HUDEP-2 (cell line): ENCODE data around the gene HNRNPA3.
"Not testable (repeated sequence)": the region's sequence is repeated elsewhere in the genome, so short reads cannot be mapped to it uniquely, and the experiment has no call there.

Experiments
- DNase-seq, 76 experiments: peaks; one replicate each; lab custom pipeline; 2025; ENCODE audit not compliant: unreplicated experiment in 76 of 76; lab: John Stamatoyannopoulos, UW

Gene HNRNPA3

DNA sequence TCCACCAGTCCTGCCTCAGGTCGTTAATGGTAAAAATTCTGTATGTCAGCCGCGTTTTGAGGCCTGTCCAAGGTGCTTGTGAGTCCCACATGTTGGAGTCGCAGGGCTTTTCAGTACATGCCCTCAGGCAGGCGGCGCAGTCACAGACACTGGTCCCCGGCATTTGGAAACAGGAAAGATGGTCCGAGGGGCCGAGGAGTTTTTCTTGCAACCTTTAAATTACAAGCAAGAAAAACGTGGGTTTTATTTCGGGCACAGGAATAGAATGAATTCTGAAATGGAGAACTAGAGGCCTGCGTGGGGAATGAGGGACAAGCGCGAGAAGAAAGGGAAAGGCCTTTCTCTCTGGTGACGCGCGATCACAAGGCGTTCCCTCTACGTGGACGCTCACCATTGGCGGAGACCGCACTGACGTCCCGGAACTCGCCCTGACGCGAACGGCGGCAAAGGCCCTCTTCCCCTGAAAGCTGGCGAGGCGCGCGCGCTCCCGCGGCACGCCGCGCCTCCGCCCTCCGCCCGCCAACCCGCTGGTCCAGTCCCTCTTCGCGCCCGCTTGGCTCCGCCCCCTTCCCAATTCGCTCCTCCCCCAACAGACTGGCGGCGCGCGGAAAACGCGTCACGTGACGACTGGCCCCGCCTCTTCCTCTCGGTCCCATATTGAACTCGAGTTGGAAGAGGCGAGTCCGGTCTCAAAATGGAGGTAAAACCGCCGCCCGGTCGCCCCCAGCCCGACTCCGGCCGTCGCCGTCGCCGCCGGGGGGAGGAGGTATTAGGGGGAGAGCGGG lies at the start of gene HNRNPA3:
HNRNPA3 (plus strand) TSS at position 689 of the 785 bp plus-strand sequence; CDS start at position 695, 6 bp downstream.
- peak; percentile 50 to 99 (median 97) for DNase-seq

DNA sequence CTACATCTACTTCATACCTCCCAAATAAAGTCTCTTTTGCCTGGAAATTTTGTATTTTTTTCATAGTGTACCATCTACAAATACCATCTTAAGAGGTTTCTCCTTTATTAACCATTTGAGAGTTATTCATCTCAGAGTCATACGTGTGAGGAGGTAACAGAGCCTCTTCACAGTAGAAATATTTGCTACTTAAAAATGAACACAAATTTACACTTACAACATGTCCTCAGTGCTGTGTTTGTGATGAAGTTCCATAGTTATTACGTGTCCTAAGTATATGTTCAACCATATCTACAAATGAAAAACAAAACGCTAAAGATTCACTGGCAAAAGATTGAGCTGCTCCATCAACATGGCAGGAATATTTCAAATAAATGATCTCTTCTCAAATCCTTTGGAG lies 48.5 kb upstream of the HNRNPA3 start:
- DNase-seq = no peak

DNA sequence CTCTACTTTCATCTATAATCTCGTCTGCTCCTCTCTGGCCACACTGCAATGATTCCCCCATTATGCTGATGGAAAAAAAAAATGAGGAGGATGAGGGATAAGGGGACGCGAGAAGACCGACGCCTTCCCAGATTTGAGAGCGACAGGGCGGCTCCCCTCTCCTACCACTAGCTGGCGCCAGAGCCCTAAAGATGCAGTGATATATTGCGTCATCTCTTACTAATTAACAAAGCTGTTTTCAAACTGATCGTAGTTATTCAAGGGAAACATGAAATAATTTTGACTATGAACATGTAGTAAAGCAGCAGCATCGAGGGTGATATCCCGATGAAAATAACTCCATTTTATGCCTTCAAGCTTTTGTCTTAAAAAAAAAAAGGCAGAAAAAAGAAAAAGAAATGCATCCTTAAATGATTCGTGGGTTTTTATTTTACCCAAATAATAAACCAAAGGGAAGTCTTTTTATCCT lies 48.0 kb upstream of the HNRNPA3 start:
- peak in 68 of 76 experiments; percentile 1 to 79 (median 52) for DNase-seq

DNA sequence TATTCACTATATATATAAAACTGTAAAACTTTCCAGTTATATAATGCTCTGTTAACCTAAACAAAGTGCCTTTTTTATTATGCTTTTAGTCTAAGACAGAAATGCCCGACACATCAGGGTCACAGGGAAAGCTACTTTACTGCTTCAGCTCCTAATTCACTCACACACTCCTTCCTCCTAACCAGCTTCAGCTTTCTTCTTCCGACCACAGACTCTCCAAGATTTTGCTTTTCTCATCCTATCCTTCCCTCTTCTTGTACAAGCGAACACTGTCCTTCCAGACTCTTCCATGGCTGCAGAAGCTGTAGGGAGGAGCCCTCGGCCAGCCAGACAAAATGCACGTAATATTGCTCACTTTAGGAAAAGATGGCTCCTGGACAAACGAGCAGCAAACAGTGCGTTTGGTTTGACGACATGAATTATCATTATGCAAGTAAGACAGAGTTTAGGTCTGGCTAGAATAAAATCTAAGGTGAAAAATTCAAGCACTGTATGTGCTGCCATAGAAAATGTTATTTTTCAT lies 47.5 kb upstream of the HNRNPA3 start:
- peak in 20 of 76 experiments; percentile 3 to 50 (median 18) for DNase-seq

DNA sequence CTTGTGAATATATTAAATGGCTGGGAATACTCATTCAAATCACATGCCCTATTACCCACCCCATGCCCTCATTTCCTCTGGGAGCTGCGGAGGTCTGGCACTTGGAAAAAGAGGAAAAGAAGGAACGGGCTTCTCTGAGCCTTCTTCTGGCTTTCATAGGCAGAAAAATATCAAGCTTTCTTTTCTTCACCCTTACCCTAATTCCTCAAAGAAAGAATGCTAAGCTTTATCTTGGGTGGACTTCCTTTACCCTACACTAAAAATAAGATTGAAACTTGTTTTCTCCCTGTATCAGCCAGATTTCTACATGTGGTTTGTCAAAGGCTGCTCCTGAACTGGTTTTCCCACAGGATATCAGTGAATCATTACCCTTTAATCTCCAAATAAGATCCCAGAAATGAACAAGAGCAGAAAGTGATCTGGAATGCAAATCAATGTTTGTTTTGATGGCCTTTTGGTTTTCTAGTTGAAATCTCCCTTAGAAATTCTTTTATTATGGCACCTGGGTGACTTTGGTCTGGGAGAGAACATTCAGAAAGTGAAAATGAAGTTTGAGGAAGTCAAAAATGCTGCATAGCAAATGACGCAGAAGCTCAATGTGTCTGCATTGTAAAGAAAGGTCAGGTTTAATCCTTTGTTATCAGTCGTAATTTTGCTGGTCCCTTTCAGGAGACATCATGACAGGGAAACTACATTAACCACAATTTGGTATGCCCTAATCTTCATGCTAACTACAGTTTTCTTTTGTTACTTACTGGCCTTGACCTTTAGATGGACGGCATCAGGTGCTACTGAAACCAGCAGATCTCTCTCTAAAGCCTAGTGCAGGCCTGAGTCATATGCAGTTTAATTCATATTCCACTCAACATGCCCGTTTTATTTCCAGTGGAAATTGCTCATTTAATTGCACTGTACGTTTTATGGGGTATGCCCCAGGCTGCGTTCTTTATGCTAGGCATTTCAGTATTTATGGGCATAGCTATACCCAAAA lies 46.6 kb upstream of the HNRNPA3 start:
- peak in 4 of 76 experiments; percentile 2 to 29 (median 12) for DNase-seq

DNA sequence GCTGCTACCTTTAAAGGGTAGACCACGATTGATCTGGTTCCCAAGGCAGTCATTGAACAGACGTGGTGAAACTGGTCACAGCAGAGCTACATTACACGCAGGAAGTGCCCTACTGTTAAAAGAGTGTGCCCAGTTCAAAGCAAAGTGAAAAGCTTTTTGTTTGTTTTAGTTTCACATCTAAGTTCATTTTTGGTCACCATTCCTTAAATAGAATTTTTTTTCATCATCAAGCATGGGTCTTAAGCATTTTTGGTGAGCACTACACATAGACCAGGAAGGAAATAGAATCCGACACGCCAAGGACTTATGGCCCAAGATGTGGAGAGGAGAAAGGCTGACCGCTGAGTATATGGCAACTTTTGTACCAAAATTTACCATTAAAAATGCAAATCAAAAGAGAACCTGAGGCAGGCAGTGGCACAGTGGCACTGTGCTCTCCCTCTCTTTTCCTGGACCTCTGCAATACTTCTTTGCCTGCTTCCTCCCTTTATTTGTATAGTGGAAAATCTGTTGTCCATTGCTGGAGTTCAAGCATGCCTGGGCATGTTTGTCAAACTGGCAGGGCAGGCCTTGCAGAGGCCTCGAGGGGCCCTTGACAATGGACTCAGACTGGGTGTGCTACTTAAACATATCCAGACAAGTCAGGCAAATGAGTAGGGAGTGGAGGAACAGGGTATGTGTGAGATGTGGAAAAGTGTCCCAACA lies 42.6 kb upstream of the HNRNPA3 start:
- no peak for DNase-seq

DNA sequence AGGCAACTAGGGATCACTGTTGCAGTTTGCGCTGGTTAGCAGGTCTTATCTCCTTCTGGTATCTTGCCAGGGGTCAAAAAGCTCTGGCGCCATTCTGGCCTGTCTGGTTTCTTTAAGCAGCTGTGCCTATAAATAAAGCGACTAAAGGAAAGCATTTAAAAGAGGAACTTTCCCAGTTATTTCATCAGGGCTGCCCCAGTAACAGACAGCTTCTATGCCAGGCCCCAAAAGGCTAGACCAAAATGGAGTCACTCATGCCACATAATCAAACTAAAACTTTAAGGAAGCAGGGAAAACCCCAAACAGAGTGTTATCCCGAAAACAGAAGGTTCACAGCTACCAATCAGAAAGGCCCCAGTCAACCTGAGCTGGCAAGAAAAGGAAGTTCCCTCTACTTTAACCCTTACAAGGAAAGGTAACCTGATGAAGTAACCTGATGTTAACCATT lies 41.2 kb upstream of the HNRNPA3 start:
- DNase-seq = no peak

DNA sequence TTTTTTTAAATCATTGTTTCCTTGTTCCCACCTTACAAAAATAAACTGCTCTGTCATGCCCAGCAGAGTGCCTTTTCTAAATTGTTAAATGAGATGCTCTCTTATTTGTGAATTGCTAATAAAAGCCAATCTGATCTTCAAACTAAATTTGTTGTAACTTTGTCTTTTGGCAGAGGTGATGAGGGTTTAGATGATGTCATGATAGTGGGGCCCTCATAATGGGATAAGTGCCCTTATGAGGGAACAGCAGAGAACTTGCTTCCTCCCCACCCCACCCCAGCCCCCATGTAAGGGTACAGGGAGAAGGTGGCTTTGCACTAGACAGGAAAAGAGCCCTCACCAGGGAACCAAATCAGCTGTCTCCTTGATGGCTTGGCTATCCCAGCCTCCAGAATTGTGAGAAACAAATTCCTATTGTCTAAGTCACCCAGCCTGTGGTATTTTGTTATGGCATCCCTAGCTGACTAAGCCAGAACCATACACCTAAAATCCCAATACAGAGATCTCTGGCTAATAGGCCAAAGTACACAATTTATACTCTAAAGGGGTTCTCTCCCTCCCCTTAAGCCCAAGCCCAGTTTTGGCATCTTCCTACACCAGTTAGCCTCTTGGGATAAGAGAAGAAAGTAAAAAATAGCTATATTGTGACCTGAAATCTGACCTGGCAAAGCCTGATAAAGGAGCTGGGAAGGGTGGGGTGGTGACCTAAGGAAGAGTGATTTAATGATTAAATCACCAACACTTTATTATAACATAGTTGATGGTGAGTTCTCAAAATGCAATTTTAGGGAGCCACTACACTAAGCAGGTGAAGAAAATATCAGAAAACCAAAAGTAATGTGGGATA lies 40.3 kb upstream of the HNRNPA3 start:
- no peak for DNase-seq

DNA sequence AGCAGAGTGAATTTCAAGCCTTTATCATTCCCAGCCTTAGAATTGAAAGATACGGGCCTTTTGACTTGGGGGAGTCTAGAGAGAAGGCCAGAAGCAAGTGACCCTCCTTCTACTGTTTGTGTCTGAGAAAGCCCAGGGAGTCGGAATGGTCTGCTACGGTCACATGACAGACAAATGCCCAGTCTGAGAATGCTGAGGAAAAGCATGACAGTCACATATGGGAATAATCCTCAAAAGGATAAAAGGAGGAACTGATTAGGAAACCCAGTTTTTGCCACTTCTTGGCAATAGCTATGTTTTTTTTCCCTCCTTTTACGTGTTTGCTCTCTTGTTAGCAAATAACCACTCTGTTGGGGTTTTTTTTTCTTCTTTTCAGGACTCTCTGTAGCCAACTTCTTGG lies 38.1 kb upstream of the HNRNPA3 start:
- DNase-seq = no peak

DNA sequence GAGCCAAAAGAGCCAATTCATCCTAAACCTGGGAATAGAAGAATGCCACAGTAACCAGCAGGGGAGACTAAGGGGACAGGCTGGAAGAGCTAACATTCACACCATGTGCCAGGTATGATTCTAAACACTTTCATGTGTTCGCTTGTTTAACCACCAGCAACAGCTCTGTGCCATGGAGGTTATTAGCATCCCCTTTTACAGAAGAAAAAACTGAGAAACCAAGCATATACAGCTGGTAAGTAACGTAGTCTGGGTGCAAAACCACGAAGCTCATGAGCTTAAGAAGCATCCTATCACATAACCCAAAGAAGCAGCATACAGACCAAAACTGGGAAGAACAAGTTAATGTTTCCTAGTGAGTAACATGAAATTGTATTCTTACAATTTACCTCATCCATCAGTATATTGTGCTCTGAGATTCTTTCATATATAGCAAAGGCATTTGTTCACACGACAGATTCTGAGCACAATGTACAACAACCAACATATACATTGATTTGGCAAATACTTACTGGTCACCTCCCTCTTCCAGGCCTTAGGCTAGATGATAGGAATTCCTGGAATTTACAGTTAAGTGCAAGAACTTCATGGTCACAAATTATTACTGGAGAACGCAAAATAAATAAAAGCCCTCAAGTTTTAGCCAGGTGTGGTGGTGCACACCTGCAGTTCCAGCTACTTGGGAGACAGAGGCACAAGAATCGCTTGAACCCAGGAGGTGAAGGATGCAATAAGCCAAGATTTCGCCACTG lies 36.5 kb upstream of the HNRNPA3 start:
- no peak for DNase-seq

DNA sequence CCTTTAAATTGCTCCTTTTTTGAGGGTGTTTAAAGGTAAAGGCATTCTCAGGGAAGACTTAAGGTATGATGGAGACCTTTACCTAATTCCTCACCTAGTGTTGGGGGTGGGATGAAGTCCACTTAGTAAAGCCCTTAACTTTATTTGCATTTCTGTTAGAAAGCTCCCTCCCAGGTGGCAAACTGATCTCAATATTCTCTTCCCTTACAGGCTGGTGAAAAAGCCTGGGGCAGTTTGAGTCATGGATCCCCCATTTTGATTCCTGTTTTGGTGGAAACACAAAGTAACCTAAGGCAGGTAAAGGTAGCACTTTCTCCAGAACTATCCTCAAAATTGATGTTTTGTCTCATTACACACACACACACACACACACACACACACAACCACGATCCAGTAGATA lies 33.8 kb upstream of the HNRNPA3 start:
- DNase-seq = no peak

DNA sequence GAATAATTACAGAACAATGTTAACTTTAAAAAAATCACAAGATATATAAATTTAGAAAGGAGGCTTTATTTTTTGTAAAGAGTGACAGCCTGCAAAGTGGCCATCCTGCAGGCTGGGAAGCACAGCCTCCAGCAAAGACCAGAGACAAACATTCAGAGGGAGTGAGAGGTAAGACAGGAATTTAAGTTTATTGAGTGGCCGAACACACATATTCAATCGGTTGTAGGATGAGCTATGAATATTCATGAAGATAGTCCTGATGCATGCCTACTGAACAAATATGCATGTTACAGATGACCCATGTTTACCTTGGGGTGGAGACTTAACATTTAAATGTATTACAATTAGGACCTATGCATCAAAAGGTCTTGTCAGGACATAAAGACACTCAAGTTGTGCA lies 33.4 kb upstream of the HNRNPA3 start:
- no peak for DNase-seq

DNA sequence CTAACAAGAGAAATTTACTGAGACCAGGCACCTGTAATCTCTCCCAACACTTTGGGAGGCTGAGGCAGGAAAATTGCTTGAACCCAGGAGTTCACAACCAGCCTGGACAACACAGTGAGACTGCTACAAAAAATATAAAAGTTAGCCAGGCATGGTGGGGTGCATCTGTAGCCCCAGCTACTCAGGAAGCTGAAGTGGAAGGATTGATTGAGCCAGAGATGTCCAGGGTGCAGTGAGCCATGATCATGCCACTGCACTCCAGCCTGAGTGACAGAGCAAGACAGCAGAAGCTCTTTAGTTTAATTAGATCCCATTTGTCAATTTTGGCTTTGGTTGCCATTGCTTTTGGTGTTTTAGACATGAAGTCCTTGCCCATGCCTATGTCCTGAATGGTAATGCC lies 32.9 kb upstream of the HNRNPA3 start:
- DNase-seq = not testable (repeated sequence)

DNA sequence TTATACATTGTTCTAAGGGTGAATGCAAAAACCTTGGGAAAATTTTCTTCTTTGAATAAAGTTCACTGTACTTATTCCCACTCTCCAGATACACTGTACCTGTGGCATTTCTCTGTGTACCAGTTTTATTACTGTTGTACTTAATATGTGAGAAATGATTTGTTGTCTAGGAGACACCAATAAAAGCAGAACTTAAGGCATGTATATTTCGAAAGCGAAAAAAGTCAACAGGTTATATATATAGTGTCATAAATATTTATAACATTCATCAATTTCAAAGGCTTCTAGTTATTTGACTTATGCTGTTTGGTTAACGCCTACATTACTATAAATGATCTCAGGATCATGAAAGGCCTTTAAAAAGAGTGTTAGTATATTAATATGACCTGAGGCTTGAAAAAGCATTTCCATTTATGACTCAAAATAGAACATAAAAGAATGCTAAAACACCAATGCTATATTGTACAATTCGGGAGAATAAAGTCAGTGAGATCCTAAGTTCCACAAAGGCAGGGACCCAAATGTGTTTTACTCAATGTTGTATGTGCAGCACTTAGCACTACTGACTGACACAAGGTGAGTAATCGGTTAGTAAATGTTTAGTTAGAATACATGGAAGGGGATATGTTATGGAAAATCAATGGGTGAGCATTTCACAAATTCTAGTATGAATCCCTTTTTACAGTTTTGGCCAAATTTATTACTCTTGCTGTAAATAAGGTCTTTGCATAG lies 32.2 kb upstream of the HNRNPA3 start:
- DNase-seq = no peak

DNA sequence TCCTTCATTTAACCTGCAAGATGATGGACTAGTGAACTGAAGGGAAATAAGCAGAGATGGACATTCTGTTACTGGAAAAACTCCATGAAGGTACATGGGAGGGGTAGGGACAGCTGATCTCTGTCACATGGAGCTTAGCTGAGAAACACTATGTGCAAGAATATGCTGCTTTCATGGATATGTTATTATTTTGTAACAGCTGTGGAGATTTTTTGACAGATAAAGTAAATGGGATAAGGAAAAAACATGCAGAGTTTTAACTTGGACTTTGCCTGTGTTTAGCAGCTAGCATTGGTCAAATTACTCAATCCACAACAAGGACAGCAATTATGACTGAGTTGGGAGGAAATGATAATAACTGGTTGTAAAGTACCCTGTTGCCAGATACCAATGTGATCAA lies 28.7 kb upstream of the HNRNPA3 start:
- DNase-seq = no peak

DNA sequence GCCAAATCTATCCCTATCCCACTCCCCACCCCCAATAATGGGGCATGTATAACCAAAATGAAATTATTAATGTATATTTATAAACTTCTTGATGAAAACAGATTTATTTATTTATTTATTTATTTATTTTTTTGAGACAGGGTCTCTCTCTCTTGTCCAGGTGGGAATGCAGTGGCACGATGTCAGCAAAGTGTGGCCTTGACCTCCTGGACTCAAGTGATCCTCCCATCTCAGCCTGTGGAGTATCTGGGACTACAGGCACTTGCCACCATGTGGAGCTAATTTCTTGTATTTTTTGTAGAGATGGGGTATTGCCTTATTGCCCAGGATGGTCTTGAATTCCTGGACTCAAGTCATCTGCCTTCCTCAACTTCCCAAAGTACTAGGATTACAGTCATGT lies 28.0 kb upstream of the HNRNPA3 start:
- DNase-seq = no peak

DNA sequence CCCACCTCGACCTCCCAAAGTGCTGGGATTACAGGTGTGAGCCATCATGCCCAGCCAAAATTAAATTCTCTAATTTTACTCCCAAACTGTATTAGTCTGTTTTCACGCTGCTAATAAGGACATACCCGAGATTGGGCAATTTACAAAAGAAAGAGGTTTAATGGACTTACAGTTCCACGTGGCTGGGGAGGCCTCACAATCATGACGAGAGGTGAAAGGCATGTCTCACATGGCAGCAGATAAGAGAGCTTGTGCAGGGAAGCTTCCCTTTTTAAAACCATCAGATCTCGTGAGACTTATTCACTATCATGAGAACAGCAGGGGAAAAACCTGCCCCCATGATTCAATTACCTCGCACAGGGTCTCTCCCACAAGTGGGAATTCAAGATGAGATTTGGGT lies 26.6 kb upstream of the HNRNPA3 start:
- DNase-seq = not testable (repeated sequence)

DNA sequence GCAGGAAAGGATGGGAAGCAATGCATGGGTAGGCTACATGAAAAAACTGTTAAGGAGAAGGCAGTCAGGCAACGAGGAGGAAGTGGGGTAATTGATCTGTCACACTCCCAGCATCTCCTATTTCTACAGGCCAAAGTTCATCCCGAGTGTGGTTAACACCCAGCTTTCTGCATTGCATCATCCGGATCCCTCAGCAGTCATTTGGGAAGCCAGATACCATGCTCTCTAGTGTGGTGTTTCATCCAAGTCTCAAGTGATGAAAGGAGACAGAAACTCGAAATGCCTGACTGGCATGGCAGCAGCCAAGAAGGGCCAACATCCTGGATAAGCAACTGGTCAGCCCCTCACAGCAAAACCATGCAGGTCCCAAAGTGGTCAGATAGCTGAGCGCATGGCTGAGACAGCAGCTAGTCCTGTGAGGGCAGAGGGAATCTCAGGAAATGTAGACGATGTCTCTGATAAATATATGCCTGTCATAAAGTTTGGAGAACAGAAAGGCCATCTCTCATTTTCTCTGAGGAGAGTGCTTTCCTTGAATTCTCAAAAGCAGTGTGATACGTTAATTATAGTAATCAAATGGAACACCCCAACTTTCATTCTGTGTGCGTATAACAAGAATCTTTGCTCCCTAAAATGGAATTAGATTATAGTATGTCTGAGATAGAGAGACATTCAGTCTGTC lies 24.8 kb upstream of the HNRNPA3 start:
- DNase-seq = no peak
